HepG2 (cell line): ENCODE data around the gene CAPRIN1. TPM values are rescaled to one million over a fixed set of nuclear protein-coding genes. Genes with fewer than 3 reads are reported as not detected.

Source experiments
- CBX5 ChIP-seq: sonication (generic); formaldehyde crosslinking; IDR thresholded peaks from 2 replicates; pipeline ENCODE4 v1.4.0; 2020; ENCODE audit warnings: missing genetic modification reagents, borderline replicate concordance
- DR1 ChIP-seq: sonication (generic); formaldehyde crosslinking; IDR thresholded peaks from 2 replicates; pipeline ENCODE4 v1.8.0; 2021; ENCODE audit warnings: mild to moderate bottlenecking, missing genetic modification reagents, inconsistent platforms
- JUNB ChIP-seq: sonication (generic); formaldehyde crosslinking; IDR thresholded peaks from 2 replicates; pipeline ENCODE4 v1.8.0; 2022; ENCODE audit warnings: missing genetic modification reagents, mild to moderate bottlenecking, borderline replicate concordance
- SMARCE1 ChIP-seq: fragments of 450-650 bp; IDR thresholded peaks from 2 replicates; pipeline ENCODE4 v1.6.1; 2017; ENCODE audit warnings: borderline replicate concordance
- ZNF253 ChIP-seq: sonication (generic); formaldehyde crosslinking; IDR thresholded peaks from 2 replicates; pipeline ENCODE4 v1.8.0; 2022; ENCODE audit warnings: mild to moderate bottlenecking, missing genetic modification reagents, borderline replicate concordance
- ZNF343 ChIP-seq: sonication (generic); formaldehyde crosslinking; IDR thresholded peaks from 2 replicates; pipeline ENCODE4 v1.4.0; 2020; ENCODE audit warnings: mild to moderate bottlenecking, missing genetic modification reagents
- ZNF382 ChIP-seq: sonication (generic); formaldehyde crosslinking; IDR thresholded peaks from 2 replicates; pipeline ENCODE4 v1.5.0; 2020; ENCODE audit warnings: missing genetic modification reagents, mild to moderate bottlenecking, borderline replicate concordance
- ZNF567 ChIP-seq: sonication (generic); formaldehyde crosslinking; IDR thresholded peaks from 2 replicates; pipeline ENCODE4 v1.8.1; 2023; ENCODE audit warnings: mild to moderate bottlenecking, missing genetic modification reagents, borderline replicate concordance
- ZNF607 ChIP-seq: sonication (generic); formaldehyde crosslinking; IDR thresholded peaks from 2 replicates; pipeline ENCODE4 v1.5.1; 2020; ENCODE audit warnings: missing genetic modification reagents, mild to moderate bottlenecking, borderline replicate concordance
- ZNF616 ChIP-seq: sonication (generic); formaldehyde crosslinking; IDR thresholded peaks from 2 replicates; pipeline ENCODE4 v1.5.0; 2020; ENCODE audit warnings: low read depth, mild to moderate bottlenecking, missing genetic modification reagents
- polyA plus RNA-seq, 8 experiments: library from polyadenylated mRNA; depleted of rRNA in 3 of 8; stranded (reverse) in 7 of 8; unstranded in 1 of 8; fragments of >200 nt; fragmentation: Illumina TruSeq in 4 of 8; extraction: Trizol in 4 of 8; gene quantifications; 2 replicates each; pipeline versions ENCODE4 v1.2.1 to v1.2.3, GENCODE V29; 2011 to 2016; ENCODE audit warnings: low read depth in 4 of 8, missing spikeins in 1 of 8, mixed read lengths in 1 of 8; ENCODE audit not compliant: insufficient read depth in 1 of 8
- total RNA-seq, 5 experiments: library from RNA; depleted of rRNA; stranded (reverse); fragments of >200 nt; fragmentation: Illumina TruSeq; extraction: Trizol; gene quantifications; 2 replicates each; pipeline ENCODE4 v1.2.3, GENCODE V29; 2016; ENCODE audit warnings: low read depth in 1 of 5
- TF ChIP-seq, protein P1 (sequence below), 2 experiments: sonication (generic) in 1 of 2; formaldehyde crosslinking in 1 of 2; IDR thresholded peaks; 2 replicates each; pipeline versions ENCODE4 v1.5.1 to v1.6.1; 2011 to 2020; ENCODE audit warnings: borderline replicate concordance in 1 of 2, low read depth in 1 of 2, low read length in 1 of 2, mild to moderate bottlenecking in 1 of 2, missing genetic modification reagents in 1 of 2, moderate library complexity in 1 of 2
- TF ChIP-seq, protein P2 (sequence below): sonication (generic); formaldehyde crosslinking; IDR thresholded peaks from 2 replicates; pipeline ENCODE4 v1.5.0; 2020; ENCODE audit warnings: mild to moderate bottlenecking, low read depth, missing genetic modification reagents, borderline replicate concordance
- TF ChIP-seq, protein P3 (sequence below): IDR thresholded peaks from 2 replicates; pipeline ENCODE4 v1.6.1; 2016; ENCODE audit warnings: missing genetic modification reagents, missing compliant biosample characterization
- TF ChIP-seq, protein P4 (sequence below): sonication (generic); formaldehyde crosslinking; IDR thresholded peaks from 2 replicates; pipeline ENCODE4 v1.5.1; 2020; ENCODE audit warnings: missing genetic modification reagents, mild to moderate bottlenecking, borderline replicate concordance
- TF ChIP-seq, protein P5 (sequence below): IDR thresholded peaks from 2 replicates; pipeline ENCODE4 v1.6.1; 2012; ENCODE audit warnings: low read length, improper control_type of control experiment

CAPRIN1 gene
- total and polyA plus RNA-seq, 2 of the 13 experiments (the other 11 are each of a cell fraction or from before 2014, with no cell fraction given), result 114 to 162 TPM

DNA sequence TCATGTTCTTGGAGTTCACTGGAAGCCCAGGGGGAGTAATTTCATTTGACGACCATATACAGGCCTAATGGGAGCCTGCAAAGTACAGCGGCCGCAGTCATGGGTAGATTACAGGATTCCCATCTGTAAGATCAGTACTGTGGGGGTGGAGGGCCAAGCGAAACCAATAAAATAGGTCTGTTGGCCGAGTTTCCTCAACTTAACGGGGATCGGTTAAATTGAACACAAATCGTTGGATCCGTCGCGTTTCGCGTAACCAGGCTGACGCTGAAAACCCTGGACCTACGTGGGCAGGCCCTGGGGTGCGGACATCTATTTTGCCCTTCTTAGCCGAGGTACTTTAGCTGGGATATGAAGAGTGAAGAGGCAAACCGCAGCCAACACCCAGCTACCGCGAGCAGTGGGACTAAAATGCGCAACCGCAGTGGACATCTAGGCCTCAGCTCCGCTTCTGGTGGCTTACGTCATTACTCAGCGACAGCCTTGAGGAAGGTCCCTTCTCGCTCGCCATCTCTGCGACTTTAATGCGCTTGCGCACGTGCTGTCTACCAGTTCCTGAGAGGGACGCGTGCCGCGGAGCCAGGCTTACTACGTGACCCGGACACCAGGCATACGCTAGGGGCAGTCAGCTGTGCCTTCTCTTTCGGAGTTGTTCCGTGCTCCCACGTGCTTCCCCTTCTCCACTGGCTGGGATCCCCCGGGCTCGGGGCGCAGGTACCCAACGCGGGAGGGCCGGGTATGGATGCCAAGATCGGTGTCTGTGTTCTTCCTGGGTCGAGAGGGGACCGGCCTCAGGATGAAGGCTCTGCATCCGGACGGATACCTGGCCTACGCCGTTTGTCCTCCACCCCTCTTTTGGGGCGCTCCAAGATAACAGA, 53.8 kb downstream of the CAPRIN1 start, which contains the start of gene NAT10 (continued):
- TF ChIP-seq, protein P1, sequence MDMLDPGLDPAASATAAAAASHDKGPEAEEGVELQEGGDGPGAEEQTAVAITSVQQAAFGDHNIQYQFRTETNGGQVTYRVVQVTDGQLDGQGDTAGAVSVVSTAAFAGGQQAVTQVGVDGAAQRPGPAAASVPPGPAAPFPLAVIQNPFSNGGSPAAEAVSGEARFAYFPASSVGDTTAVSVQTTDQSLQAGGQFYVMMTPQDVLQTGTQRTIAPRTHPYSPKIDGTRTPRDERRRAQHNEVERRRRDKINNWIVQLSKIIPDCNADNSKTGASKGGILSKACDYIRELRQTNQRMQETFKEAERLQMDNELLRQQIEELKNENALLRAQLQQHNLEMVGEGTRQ (IDR thresholded peaks at IDR 0.05; ENCODE audit: low read depth, low read length), result peak; percentile 69
- TF ChIP-seq, protein P1 (CRISPR knock-in tag; IDR thresholded peaks at IDR 0.05; ENCODE audit: borderline replicate concordance), result peak; percentile 58; the same call in 1 of the 2 replicates
- TF ChIP-seq ZNF343 (CRISPR knock-in tag) (peak; percentile 87; the same call in 1 of the 2 replicates), ZNF616 (CRISPR knock-in tag) (peak; percentile 85; the same call in 1 of the 2 replicates), ZNF607 (CRISPR knock-in tag) (no peak), ZNF253 (CRISPR knock-in tag) (no peak), SMARCE1 (no peak), CBX5 (CRISPR knock-in tag) (peak; percentile 89; the same call in 1 of the 2 replicates), ZNF567 (CRISPR knock-in tag) (0 out of 2 replicates have a peak, but pooled peaks have one; percentile 51), JUNB (CRISPR knock-in tag) (peak; percentile 27; the same call in 1 of the 2 replicates), ZNF382 (no peak), DR1 (CRISPR knock-in tag) (peak; percentile 83)
- TF ChIP-seq, protein P2, sequence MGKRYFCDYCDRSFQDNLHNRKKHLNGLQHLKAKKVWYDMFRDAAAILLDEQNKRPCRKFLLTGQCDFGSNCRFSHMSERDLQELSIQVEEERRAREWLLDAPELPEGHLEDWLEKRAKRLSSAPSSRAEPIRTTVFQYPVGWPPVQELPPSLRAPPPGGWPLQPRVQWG (CRISPR knock-in tag), result 0 out of 2 replicates have a peak, but pooled peaks have one; percentile 79
- TF ChIP-seq, protein P3, sequence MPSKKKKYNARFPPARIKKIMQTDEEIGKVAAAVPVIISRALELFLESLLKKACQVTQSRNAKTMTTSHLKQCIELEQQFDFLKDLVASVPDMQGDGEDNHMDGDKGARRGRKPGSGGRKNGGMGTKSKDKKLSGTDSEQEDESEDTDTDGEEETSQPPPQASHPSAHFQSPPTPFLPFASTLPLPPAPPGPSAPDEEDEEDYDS (CRISPR knock-in tag), result peak; percentile 88; the same call in 1 of the 2 replicates
- TF ChIP-seq, protein P4, sequence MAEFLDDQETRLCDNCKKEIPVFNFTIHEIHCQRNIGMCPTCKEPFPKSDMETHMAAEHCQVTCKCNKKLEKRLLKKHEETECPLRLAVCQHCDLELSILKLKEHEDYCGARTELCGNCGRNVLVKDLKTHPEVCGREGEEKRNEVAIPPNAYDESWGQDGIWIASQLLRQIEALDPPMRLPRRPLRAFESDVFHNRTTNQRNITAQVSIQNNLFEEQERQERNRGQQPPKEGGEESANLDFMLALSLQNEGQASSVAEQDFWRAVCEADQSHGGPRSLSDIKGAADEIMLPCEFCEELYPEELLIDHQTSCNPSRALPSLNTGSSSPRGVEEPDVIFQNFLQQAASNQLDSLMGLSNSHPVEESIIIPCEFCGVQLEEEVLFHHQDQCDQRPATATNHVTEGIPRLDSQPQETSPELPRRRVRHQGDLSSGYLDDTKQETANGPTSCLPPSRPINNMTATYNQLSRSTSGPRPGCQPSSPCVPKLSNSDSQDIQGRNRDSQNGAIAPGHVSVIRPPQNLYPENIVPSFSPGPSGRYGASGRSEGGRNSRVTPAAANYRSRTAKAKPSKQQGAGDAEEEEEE, result no peak; the same call in 1 of the 2 replicates
- TF ChIP-seq, protein P5, sequence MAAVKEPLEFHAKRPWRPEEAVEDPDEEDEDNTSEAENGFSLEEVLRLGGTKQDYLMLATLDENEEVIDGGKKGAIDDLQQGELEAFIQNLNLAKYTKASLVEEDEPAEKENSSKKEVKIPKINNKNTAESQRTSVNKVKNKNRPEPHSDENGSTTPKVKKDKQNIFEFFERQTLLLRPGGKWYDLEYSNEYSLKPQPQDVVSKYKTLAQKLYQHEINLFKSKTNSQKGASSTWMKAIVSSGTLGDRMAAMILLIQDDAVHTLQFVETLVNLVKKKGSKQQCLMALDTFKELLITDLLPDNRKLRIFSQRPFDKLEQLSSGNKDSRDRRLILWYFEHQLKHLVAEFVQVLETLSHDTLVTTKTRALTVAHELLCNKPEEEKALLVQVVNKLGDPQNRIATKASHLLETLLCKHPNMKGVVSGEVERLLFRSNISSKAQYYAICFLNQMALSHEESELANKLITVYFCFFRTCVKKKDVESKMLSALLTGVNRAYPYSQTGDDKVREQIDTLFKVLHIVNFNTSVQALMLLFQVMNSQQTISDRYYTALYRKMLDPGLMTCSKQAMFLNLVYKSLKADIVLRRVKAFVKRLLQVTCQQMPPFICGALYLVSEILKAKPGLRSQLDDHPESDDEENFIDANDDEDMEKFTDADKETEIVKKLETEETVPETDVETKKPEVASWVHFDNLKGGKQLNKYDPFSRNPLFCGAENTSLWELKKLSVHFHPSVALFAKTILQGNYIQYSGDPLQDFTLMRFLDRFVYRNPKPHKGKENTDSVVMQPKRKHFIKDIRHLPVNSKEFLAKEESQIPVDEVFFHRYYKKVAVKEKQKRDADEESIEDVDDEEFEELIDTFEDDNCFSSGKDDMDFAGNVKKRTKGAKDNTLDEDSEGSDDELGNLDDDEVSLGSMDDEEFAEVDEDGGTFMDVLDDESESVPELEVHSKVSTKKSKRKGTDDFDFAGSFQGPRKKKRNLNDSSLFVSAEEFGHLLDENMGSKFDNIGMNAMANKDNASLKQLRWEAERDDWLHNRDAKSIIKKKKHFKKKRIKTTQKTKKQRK, result no peak
